ENCODE results near the gene MEX3B.
"Not testable (repeated sequence)": the region's sequence is repeated elsewhere in the genome, so short reads cannot be mapped to it uniquely, and the experiment has no call there.

Gene MEX3B

DNA sequence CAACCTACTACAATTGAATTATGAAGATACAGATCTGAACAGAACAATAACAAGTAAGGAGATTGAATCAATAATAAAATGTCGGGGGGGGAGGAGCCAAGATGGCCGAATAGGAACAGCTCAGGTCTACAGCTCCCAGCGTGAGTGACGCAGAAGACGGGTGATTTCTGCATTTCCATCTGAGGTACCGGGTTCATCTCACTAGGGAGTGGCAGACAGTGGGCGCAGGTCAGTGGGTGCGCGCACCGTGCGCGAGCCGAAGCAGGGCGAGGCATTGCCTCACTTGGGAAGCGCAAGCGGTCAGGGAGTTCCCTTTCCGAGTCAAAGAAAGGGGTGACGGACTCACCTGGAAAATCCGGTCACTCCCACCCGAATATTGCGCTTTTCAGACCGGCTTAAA is 50.7 kb downstream of the MEX3B start:
- DNase-seq: not testable (repeated sequence)

GRCh38 chr15:81992523-81992922 is 53.3 kb downstream of the MEX3B start:
- no peak for DNase-seq

All from cerebellar nuclear complex (tissue), 1 donor.